OCI-M2 (cell line): ENCODE measurements around the gene SPATA32.
"Not testable (repeated sequence)": the region's sequence is repeated elsewhere in the genome, so short reads cannot be mapped to it uniquely, and the experiment has no call there.

Experiments used
- DNase-seq: peaks from one replicate; lab custom pipeline; 2025; ENCODE audit not compliant: unreplicated experiment; lab: John Stamatoyannopoulos, UW

SPATA32 gene

DNA sequence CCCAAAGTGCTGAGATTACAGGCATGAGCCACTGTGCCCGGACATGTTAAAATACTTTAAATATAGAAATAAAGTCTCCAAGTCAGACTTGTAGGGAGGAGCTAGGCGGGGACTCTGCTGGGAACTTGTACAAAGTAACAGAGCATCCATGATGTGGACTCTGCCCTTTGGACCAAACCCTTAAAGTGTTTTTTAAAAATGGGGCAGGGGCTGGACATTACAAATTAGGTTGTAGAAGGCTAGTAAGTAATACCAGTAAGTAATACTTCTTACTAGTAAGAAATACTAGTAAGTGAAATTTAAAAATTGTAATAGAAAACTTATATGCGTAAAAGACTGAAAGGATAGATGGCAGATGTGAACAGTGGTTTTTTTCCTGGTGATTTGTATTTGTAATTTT, 9.7 kb upstream of the SPATA32 start:
- no peak for DNase-seq

- no peak for DNase-seq
Measured at GRCh38 chr17:45270828-45271418, 9.0 kb upstream of the SPATA32 start.

GRCh38 chr17:45269912-45270311, 8.0 kb upstream of the SPATA32 start:
- DNase-seq, result no peak

- no peak for DNase-seq
Measured at GRCh38 chr17:45267436-45268055, 5.7 kb upstream of the SPATA32 start.

DNA sequence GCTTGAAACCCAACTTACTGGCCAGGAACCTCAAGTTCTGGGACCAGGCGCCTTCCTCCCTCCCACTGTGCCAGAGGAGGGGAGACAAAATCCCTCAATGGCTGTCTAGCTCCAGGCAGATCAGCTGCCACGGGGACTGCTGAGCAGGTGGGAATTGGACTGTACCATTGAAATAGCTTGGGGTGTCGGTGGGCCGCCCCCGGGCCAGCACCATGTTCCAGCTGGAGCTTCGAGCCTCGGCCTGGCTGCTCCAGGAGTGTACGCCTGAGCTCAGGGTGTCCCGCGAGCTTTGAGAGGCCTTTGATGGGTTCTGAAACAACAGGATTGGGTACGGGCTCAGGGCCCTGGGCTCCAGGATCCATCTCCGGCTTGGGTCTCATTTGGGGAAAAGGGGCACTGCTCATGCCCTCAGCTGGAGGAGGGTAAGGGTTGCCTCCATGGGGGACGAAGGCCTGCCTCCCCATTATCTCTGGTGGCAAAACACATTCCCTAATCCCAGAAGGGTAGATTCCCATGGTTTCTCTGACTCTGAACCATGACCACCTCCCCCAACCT, 4.6 kb upstream of the SPATA32 start:
- no peak for DNase-seq

DNA sequence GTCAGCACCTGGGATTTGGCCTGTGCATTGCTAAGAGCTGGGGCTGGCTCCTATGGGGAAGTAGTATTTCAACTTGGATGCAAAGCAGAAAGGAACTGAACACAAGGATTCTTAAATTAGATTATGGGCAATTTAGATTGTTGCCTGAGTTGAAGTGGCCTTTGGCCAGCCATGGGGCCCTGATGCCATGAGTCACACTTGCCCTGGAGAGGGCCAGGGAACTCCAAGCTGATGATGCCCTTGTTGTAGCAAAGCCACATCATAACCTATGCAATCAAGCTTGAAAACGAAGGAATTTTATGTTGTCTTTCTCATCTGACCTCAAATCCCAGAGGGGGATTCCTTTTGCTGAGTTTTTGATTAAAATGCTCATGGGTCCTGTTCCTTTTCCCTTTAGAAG, 3.9 kb upstream of the SPATA32 start:
- DNase-seq, result no peak

DNA sequence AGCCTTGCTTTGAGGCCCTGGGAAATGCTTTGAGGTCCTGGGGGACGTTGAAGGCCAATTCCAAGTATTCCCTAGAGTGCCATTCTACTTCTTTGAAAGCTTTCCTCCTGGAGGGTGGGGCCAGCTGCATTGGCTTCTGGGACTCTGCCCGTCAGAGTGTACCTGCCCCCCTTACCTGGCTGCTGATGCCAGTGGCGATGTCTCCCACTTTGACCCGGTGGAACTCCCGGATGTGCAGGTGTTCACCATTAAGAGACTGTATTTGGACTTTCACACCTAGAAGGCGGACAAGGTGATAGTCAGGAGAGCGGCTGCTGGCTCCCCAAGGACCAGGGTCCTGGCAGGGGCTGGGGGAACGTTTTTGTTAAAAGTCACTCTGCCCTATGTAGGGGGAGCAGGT, 3.1 kb upstream of the SPATA32 start:
- DNase-seq, result no peak

- no peak for DNase-seq
Measured at GRCh38 chr17:45264430-45264829, 2.5 kb upstream of the SPATA32 start.

DNA sequence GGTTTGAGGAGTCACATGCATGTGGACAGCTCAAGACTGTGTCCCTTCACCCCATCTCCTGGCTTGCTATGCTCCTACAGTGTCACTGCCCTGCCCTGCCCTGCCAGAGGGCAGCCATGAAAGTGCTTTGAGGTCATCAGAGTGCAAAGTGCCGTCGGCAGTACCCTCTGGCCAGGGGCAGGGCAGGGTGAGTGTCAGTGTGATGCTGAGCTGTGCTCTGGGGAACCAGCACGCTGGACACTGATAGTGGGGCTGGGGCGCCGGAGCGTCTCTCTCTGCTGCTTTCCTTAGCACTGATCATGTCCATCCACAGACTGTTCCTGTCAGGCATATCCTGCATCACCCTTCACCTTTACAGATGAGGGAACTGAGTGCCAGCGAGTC, 1.6 kb upstream of the SPATA32 start:
- no peak for DNase-seq

DNA sequence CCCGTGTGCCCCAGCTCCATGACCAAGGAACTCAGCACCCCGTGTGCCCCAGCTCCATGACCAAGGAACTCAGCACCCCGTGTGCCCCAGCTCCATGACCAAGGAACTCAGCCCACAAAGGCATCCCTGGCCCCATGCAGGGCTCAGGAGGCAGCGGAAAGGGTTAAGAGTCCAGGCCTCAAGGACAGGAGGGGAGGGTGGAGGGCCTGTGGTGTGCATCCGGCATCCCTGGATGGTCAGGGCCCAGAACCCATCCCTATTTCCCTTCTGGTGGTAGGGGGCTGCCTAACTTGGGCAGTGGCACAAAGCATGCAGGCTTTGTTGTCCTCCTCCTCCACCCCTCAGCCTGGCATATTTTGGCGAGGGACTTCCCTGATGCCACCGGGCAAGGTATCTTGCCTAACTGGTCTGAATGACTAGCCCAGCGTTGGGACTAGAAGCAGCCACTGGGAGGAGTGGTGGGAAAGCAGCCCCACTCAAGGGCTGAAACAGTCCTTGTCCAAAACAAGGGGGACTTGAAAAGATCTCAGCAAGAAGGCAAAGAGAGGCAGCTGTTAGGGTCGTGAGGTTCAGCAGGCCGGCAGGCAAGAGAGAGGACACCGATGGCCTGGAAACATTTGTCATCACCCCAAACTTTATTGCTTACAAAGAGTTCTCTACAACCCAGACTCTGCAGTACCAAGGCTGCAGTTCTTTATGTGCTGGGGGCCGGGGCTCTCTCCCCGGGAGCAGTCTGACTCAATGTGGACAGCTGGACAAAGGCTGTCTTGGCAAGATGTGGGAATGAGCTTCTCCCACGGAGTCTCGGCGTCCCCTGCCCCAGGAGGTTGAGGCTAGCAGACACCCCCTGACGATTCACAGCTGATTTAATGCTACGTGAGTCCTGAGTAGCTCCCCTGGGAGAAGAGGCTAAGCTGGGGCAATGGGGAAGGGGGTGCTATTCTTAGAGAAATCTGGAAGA, 902 bp upstream of the SPATA32 start:
- DNase-seq, result no peak

DNA sequence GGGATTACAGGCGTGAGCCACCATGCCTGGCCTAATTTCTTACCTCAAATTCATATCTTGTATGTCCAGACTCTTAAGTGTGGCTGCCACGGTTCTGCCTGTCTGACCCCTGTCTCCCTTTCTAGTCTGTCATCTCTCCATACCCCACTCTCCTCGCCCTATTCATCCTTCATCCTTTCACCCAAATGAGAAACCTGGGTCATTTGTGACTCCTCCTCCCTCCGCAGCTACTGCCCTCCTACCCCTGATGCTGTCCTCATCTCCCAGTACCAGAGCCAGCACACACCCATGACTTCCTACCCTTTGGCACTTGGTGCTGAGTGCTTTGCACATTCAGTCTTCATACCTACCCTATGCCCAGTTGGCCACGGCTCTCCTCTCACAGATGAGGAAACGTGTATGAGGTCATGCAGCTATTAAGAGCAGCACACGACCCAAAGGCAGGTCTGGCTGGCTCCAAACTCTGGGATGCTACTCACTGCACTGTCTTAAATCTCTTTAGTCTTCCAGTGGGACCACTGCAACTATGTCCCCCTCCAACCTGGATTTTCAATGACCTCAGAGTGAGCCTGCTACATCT, 1.6 kb downstream of the SPATA32 start:
- no peak for DNase-seq

GRCh38 chr17:45258981-45259380, 2.9 kb downstream of the SPATA32 start:
- no peak for DNase-seq

- DNase-seq, result no peak
Measured at GRCh38 chr17:45257115-45257514, 4.8 kb downstream of the SPATA32 start.

DNA sequence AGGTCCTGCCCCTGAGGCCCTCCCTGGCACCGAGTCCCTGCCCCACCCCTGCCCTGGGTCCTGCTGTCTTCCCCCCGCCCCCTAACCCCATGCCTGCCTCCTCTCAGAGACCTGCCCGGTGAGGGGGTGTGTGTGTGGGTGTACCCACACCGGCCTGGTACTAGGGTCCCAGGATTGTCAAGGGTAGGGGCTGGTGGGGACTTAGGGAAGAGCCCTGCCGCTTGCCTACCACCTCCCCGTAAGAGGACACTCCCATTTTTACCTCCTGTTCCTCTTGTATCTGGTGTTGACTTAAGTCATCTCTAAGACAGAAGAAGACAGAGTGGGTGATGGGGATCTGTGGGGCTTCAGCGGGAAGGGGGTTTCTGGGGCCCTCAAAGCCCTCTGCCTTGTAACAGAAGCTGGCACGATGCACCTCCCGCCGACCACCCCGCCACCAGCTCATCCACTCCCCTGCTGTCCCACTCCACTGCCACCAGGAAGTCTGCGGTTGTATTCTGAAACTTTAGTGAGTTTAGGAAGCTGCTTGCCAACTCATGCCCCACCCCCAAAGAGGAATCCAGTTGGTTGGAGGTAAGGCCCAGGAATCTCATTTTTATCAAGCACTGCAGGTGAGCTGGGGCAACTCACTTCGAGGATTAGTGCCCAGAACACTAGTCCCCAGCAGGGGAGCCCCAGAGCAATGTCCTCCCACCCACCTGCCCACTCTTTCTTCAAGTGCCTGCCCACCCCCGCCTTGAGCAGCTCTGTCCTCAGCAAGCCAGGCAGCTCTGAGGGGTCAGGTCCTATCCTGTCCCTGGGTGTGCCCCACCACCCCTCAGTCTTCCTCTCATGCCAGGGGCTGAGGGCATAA, 5.6 kb downstream of the SPATA32 start:
- DNase-seq, result no peak

DNA sequence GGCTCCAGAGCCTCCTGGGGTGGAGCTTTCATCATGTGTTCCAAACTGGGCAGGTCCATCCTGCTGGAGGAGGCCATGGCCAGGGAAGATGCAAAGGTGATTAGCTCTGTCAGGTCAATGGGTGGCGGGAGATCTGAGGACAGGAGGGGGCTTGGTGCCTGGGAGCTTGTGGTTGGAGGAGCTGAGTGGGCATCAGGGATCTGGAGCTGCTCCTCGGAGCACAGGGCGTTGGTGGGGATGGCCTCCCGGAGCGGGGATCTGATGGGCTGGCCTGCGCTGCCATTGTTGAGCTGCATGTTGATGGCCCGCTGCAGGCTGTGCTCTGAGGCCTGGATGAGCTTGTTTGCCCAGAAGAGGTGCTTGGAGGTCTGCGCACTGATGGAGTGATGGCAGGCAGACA, 6.5 kb downstream of the SPATA32 start:
- no peak for DNase-seq

DNA sequence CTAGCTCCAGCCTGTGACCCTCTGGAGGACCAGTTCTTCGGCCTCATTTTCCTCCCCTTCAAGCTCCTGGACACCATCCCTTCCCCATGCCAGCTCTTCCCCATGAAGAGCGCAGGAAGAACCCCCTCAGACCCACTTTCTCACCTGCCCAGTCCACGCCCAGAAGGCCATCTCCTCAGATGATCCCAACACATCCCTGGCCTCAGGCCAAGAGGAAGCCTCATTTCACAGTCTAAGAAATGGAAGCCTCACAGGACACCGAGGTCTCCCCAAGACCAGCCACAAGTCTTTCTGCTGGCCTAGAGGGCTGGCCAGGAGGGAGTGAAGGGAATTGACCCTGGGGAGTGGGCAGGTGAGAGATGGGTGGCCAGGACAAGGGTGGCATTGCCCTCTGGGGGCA, 8.0 kb downstream of the SPATA32 start:
- no peak for DNase-seq

DNA sequence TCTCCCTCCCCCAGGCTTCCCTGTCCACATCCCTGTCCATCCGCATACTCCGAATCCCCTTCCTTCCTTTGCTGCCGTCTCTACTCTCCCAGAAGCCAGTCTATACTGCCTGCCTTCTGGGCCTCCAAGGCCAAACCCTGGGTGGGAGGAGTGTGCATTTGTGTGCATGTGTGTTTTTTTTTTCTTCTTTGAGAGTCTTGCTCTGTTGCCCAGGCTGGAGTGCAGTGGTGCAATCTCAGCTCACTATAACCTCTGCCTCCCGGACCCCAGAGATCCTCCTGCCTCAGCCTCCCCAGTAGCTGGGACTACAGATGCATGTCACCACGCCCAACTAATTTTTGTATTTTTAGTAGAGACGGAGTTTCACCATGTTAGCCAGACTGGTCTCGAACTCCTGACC, 8.7 kb downstream of the SPATA32 start:
- not testable (repeated sequence) for DNase-seq

DNA sequence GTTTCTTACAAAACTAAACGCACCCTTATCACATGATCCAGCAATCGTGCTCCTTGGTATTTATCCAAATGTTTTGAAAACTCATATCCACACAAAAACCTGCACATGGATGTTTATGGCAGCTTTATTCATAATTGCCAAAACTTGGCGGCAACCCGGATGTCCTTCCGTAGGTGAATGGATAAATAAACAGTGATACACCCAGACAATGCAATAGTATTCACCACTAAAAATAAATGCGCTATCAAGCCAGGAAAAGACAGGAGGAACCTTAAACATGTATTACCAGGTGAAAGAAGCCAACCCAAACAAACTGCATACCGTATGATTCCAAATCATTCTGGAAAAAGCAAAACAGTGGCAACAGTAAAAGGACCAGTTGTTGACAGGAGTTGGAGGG, 10.0 kb downstream of the SPATA32 start:
- no peak for DNase-seq

- DNase-seq, result no peak
Measured at GRCh38 chr17:45248132-45248957, 13.5 kb downstream of the SPATA32 start.
